CD4-positive, alpha-beta T cell treated with Interleukin-15 for 4 hours (primary cell): ENCODE results near the gene FAM228A.
A peak's percentile ranks its signal among the peaks of the same experiment; 100 is the strongest.
"Not testable (repeated sequence)": the region's sequence is repeated elsewhere in the genome, so short reads cannot be mapped to it uniquely, and the experiment has no call there.

Source experiments
- DNase-seq: peaks from one replicate; pipeline ENCODE4 v3.0.0-alpha.2; 2020; ENCODE audit warnings: low spot score

The FAM228A gene

GRCh38 chr2:24174851-24175277, at the start of gene FAM228A:
Gene FAM228A (plus strand): TSS chr2:24175053. CDS start chr2:24175481, 428 bp downstream.
- DNase-seq: no peak

- no peak for DNase-seq
Observed at GRCh38 chr2:24125956-24126355, 48.9 kb upstream of the FAM228A start.

GRCh38 chr2:24132543-24132942, 42.3 kb upstream of the FAM228A start:
- no peak for DNase-seq

- not testable (repeated sequence) for DNase-seq
Observed at GRCh38 chr2:24140305-24140704, 34.5 kb upstream of the FAM228A start.

- no peak for DNase-seq
Observed at GRCh38 chr2:24147364-24147763, 27.5 kb upstream of the FAM228A start.

- no peak for DNase-seq
Observed at GRCh38 chr2:24152413-24153197, 22.2 kb upstream of the FAM228A start.

- no peak for DNase-seq
Observed at GRCh38 chr2:24153478-24153877, 21.4 kb upstream of the FAM228A start.

GRCh38 chr2:24158131-24158530, 16.7 kb upstream of the FAM228A start:
- DNase-seq: no peak

- DNase-seq: no peak
Observed at GRCh38 chr2:24159708-24160107, 15.1 kb upstream of the FAM228A start.

GRCh38 chr2:24160761-24161160, 14.1 kb upstream of the FAM228A start:
- no peak for DNase-seq

- no peak for DNase-seq
Observed at GRCh38 chr2:24162494-24162893, 12.4 kb upstream of the FAM228A start.

GRCh38 chr2:24163186-24163585, 11.7 kb upstream of the FAM228A start:
- DNase-seq: no peak

GRCh38 chr2:24163601-24164000, 11.3 kb upstream of the FAM228A start:
- no peak for DNase-seq

GRCh38 chr2:24164416-24164973, 10.4 kb upstream of the FAM228A start:
- DNase-seq: peak; percentile 9

GRCh38 chr2:24169023-24169422, 5.8 kb upstream of the FAM228A start:
- no peak for DNase-seq

- no peak for DNase-seq
Observed at GRCh38 chr2:24175631-24176187, 856 bp downstream of the FAM228A start.

GRCh38 chr2:24176326-24176725, 1.5 kb downstream of the FAM228A start:
- DNase-seq: no peak

- DNase-seq: no peak
Observed at GRCh38 chr2:24179683-24180082, 4.8 kb downstream of the FAM228A start.

GRCh38 chr2:24181849-24182248, 7.0 kb downstream of the FAM228A start:
- DNase-seq: no peak

GRCh38 chr2:24182507-24182906, 7.7 kb downstream of the FAM228A start:
- no peak for DNase-seq

GRCh38 chr2:24183366-24184069, 8.7 kb downstream of the FAM228A start:
- DNase-seq: no peak

GRCh38 chr2:24189551-24189950, 14.7 kb downstream of the FAM228A start:
- no peak for DNase-seq

GRCh38 chr2:24190503-24190902, 15.7 kb downstream of the FAM228A start:
- no peak for DNase-seq
